Measurements from ENCODE around the gene CPNE8. TPM values are rescaled to one million over a fixed set of nuclear protein-coding genes. Genes with fewer than 3 reads are reported as not detected.

CPNE8 gene
- total RNA-seq = 12.5 and 14.1 TPM in 2 replicates

GRCh38 chr12:38905480-38906351 lies at the start of gene CPNE8:
Gene CPNE8, minus strand, starts transcription at chr12:38905591. Its CDS starts 57 bp downstream, at chr12:38905534.

Measured in placental epithelial cell (primary cell).